ENCODE measurements around the gene USP37. TPM values are rescaled to one million over a fixed set of nuclear protein-coding genes. Genes with fewer than 3 reads are reported as not detected.

USP37 gene
- total and polyA plus RNA-seq, 2 of the 13 experiments (the other 11 are each of a cell fraction or from before 2014, with no cell fraction given), result 6.5 to 30.6 TPM

DNA sequence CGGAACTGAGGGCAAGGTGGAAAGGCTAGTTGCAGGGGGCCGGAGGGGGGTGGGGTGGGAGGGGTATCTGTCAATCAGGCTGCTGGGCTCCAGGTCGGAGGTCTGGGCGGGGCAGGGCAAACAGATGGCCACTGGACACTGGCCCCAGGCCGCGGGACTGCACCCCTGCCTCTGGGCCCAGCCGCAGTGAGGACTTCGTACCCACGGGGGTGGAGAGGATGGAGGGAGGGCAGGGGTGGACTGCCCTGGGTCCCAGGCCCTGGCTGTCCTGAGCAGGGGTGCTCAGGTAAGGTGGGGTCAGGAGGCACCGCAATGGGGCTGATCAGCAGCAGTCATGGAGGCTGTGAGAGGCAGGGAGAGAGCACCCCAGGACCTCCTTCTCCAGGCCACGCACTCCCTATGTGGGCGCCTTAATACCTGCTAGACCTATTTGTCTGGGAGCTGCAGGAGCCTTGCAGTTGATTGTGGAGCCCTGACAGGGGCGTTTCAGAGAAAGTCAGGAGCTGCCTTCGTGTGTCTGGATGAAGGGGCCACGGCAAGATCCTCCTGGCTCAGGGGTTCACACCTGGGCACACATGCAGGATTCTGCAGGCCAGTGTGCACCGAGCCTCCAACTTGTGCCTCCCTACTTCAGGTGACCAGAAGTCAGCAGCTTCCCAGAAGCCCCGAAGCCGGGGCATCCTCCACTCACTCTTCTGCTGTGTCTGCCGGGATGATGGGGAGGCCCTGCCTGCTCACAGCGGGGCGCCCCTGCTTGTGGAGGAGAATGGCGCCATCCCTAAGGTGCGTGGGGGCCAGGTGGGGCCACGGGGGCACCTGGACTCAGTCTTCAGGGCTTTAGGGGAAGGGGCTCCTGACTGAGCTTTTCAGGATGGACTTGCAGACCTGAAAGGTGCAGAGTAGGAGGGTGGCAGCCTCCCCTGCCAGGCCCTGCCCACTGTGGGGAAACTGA lies 166.9 kb downstream of the USP37 start (continued):
- TF ChIP-seq ZNF556 (CRISPR knock-in tag; IDR thresholded peaks at IDR 0.05; ENCODE audit: borderline replicate concordance) (peak; percentile 97), PAWR (CRISPR knock-in tag; IDR thresholded peaks at IDR 0.05; ENCODE audit: borderline replicate concordance) (peak; percentile 95), GATAD1 (CRISPR knock-in tag; IDR thresholded peaks at IDR 0.05) (peak; percentile 79; the same call in 1 of the 2 replicates), AHR (CRISPR knock-in tag; IDR thresholded peaks at IDR 0.05) (no peak), MED1 (CRISPR knock-in tag; IDR thresholded peaks at IDR 0.05) (peak; percentile 97), KIAA2018 (CRISPR knock-in tag; IDR thresholded peaks at IDR 0.05; ENCODE audit: borderline replicate concordance) (no peak), YEATS2 (CRISPR knock-in tag; IDR thresholded peaks at IDR 0.05; ENCODE audit: borderline replicate concordance) (peak; percentile 39; the same call in 1 of the 2 replicates), ZNF749 (CRISPR knock-in tag; IDR thresholded peaks at IDR 0.05; ENCODE audit: borderline replicate concordance) (no peak; the same call in 1 of the 2 replicates), RAD21 (CRISPR knock-in tag; IDR thresholded peaks at IDR 0.05) (0 out of 2 replicates have a peak, but pooled peaks have one; percentile 47), ZSCAN22 (CRISPR knock-in tag; IDR thresholded peaks at IDR 0.05) (peak; percentile 85; the same call in 1 of the 2 replicates), ZNF674 (CRISPR knock-in tag; IDR thresholded peaks at IDR 0.05; ENCODE audit: low read depth) (no peak), DPF2 (CRISPR knock-in tag; IDR thresholded peaks at IDR 0.05; ENCODE audit: borderline replicate concordance, low read depth) (peak; percentile 95), ZNF34 (CRISPR knock-in tag; IDR thresholded peaks at IDR 0.05; ENCODE audit: borderline replicate concordance) (peak; percentile 95; the same call in 1 of the 2 replicates)
- TF ChIP-seq, protein P1, sequence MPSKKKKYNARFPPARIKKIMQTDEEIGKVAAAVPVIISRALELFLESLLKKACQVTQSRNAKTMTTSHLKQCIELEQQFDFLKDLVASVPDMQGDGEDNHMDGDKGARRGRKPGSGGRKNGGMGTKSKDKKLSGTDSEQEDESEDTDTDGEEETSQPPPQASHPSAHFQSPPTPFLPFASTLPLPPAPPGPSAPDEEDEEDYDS (CRISPR knock-in tag; IDR thresholded peaks at IDR 0.05), result peak; percentile 84
- TF ChIP-seq, protein P2, sequence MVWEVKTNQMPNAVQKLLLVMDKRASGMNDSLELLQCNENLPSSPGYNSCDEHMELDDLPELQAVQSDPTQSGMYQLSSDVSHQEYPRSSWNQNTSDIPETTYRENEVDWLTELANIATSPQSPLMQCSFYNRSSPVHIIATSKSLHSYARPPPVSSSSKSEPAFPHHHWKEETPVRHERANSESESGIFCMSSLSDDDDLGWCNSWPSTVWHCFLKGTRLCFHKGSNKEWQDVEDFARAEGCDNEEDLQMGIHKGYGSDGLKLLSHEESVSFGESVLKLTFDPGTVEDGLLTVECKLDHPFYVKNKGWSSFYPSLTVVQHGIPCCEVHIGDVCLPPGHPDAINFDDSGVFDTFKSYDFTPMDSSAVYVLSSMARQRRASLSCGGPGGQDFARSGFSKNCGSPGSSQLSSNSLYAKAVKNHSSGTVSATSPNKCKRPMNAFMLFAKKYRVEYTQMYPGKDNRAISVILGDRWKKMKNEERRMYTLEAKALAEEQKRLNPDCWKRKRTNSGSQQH (CRISPR knock-in tag; IDR thresholded peaks at IDR 0.05; ENCODE audit: low read depth), result peak; percentile 86; the same call in 1 of the 2 replicates
- TF ChIP-seq, protein P3, sequence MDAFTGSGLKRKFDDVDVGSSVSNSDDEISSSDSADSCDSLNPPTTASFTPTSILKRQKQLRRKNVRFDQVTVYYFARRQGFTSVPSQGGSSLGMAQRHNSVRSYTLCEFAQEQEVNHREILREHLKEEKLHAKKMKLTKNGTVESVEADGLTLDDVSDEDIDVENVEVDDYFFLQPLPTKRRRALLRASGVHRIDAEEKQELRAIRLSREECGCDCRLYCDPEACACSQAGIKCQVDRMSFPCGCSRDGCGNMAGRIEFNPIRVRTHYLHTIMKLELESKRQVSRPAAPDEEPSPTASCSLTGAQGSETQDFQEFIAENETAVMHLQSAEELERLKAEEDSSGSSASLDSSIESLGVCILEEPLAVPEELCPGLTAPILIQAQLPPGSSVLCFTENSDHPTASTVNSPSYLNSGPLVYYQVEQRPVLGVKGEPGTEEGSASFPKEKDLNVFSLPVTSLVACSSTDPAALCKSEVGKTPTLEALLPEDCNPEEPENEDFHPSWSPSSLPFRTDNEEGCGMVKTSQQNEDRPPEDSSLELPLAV (CRISPR knock-in tag; conservative IDR thresholded peaks at IDR 0.05; ENCODE audit: low read depth), result no peak

Data from HepG2 (cell line).